Measurements from ENCODE around the gene STMP1. TPM values are rescaled to one million over a fixed set of nuclear protein-coding genes. Genes with fewer than 3 reads are reported as not detected.

STMP1 gene
- total RNA-seq: 15.5 and 16.4 TPM in 2 replicates

GRCh38 chr7:135662373-135663114 is at the start of gene STMP1:
Gene STMP1 (plus strand): TSS chr7:135662514.

Other genes with a start within 250 kb of the STMP1 start
- 5.5 and 6.1 TPM in 2 replicates for gene CNOT4, start 152.4 kb upstream of the STMP1 start, total RNA-seq
- 59.2 and 71.5 TPM in 2 replicates for gene NUP205, start 104.6 kb upstream of the STMP1 start, total RNA-seq
- 0.17 and 0.59 TPM in 2 replicates for gene SLC13A4, start 65.7 kb downstream of the STMP1 start, total RNA-seq
- 8.2 and 11.1 TPM in 2 replicates for gene FAM180A, start 86.3 kb downstream of the STMP1 start, total RNA-seq